Urinary bladder (tissue), 4 donors: ENCODE results near the gene ZYX. TPM values are rescaled to one million over a fixed set of nuclear protein-coding genes. Genes with fewer than 3 reads are reported as not detected.

Experiments
- DNase-seq: peaks from one replicate; pipeline ENCODE4 v3.0.0-alpha.2; 2015; ENCODE audit errors: extremely low spot score
- H3K27ac ChIP-seq: one replicate; pipeline ENCODE4 v1.5.1; 2013; ENCODE audit warnings: low read depth, mild to moderate bottlenecking, moderate library complexity
- H3K36me3 ChIP-seq: one replicate; pipeline ENCODE4 v1.6.1; 2013; ENCODE audit warnings: mild to moderate bottlenecking, moderate library complexity; ENCODE audit not compliant: insufficient read depth
- H3K4me1 ChIP-seq: one replicate; pipeline ENCODE4 v1.6.1; 2013; ENCODE audit warnings: mild to moderate bottlenecking, moderate library complexity; ENCODE audit not compliant: insufficient read depth
- H3K4me3 ChIP-seq: one replicate; pipeline ENCODE4 v1.5.1; 2013; ENCODE audit warnings: low read depth, low read length
- WGBS: extraction: QIAGEN DNeasy Blood & Tissue Kit; methylation state at CpG from one replicate; pipeline ENCODE4 v1.1.7; 2013; 5-methylcytosine and 5-hydroxymethylcytosine counted together
- polyA plus RNA-seq: library from polyadenylated mRNA; stranded (reverse); fragments of 200-250 nt; gene quantifications from one replicate; pipeline ENCODE4 v1.2.3, GENCODE V29; 2013
- total RNA-seq: library from RNA; depleted of rRNA; stranded (reverse); fragments of >200 nt; gene quantifications from one replicate; pipeline ENCODE4 v1.2.3, GENCODE V29; 2014
- donor health status: healthy with polysubstance abuse.
- donor health status: healthy.

ZYX gene, protein sequence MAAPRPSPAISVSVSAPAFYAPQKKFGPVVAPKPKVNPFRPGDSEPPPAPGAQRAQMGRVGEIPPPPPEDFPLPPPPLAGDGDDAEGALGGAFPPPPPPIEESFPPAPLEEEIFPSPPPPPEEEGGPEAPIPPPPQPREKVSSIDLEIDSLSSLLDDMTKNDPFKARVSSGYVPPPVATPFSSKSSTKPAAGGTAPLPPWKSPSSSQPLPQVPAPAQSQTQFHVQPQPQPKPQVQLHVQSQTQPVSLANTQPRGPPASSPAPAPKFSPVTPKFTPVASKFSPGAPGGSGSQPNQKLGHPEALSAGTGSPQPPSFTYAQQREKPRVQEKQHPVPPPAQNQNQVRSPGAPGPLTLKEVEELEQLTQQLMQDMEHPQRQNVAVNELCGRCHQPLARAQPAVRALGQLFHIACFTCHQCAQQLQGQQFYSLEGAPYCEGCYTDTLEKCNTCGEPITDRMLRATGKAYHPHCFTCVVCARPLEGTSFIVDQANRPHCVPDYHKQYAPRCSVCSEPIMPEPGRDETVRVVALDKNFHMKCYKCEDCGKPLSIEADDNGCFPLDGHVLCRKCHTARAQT
- total RNA-seq (37.9 TPM), polyA plus RNA-seq (386 TPM)

DNA sequence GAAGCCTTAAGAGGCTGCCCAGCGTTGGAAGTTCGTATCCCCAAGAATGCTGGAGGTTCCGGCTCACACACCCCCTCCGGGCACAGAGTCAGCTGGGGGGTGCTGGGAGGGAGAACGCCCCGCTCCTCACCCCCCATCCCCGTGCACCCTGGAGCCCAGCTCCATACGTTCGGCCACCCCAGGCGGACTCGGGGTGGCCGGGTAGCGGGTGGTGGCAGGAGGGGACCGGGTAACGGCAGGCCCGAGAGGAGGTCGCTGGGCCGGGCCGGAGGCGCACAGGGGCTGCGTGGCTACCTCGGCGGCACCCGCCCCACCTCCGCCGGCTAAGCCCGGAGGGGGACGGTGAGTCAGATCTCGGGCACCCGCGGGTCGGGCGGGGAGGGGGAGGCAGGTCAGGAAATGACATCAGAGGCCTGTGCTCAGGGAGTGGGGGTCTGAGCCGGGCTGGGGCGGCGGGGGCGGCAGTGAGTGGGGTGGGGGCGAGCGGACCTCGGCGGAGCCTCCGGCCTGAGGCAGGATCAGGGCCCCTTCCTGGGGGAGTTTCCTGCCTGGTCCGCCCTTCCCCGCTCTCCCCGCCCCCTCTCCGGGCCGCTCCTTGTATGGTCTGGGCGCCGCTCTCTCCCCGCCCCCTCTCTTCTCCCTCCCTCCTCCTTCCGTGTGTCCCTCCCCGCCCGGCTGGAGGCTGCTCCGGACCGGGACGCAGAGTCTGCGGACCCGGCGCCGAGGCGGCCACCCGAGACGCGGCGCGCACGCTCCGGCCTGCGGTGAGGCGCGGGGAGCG, at the start of gene ZYX:
ZYX (plus strand) TSS at position 700 of the 781 bp plus-strand sequence. CDS start 227 bp downstream, outside the sequence.
- Histone ChIP-seq H3K27ac (peak within 1 kb of the TSS; percentile 94), H3K4me1 (peaks cover 2% of the 10 kb centered on the region), H3K36me3 (no peaks in the 10 kb centered on the region), H3K4me3 (peak within 1 kb of the TSS; percentile 93)
- DNase-seq: peak; percentile 87
- under 1% methylated on average over 71 of the region's 72 CpGs for WGBS

DNA sequence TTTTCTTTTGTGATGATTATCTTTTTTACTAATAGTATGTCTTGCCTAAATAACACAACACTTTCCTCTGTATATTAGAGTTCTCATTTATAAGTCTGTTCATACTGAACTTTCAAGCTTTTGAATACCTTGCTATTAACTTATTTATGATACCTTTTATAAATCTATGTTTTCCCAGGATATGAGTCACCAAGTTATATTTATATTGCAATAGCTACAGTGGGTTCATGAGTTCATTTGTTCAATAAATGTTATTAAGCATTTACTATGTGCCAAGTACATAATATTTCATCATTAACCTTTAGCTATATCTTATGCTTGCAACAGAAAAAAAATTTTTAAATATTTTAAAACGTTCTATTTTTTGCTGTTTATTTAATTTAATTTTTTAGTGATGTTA, 46.9 kb upstream of the ZYX start:
- Histone ChIP-seq H3K4me1 (no peaks in the 10 kb centered on the region), H3K36me3 (no peaks in the 10 kb centered on the region), H3K27ac (no peak overlapping the region), H3K4me3 (no peak overlapping the region)
- WGBS: 29% methylated on average over 1 of the region's 1 CpG
- DNase-seq: no peak

DNA sequence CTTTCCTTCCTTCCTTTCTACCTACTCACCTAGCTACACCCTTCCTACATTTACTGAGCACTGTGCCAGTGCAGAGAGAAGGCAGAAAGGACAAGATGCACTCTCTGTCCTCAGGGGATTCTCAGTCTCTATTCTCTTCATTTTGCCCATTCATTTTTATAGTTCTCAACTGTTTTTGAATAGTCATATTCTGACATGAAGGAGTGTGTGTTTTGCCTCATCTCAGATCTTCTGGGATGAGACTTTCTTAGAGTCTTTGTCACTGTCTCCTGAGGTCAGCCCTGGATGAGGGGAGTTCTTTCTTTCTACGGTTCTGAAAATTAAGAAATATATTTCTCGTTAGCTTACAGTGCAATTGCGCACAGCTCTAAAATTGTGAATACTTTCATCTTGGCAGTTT, 43.9 kb upstream of the ZYX start:
- H3K4me3 ChIP-seq: no peak overlapping the region
- no peak overlapping the region for H3K27ac ChIP-seq
- no peak for DNase-seq
- H3K4me1 ChIP-seq: no peaks in the 10 kb centered on the region
- H3K36me3 ChIP-seq: no peaks in the 10 kb centered on the region
- 86% methylated on average over 3 of the region's 3 CpGs for WGBS

DNA sequence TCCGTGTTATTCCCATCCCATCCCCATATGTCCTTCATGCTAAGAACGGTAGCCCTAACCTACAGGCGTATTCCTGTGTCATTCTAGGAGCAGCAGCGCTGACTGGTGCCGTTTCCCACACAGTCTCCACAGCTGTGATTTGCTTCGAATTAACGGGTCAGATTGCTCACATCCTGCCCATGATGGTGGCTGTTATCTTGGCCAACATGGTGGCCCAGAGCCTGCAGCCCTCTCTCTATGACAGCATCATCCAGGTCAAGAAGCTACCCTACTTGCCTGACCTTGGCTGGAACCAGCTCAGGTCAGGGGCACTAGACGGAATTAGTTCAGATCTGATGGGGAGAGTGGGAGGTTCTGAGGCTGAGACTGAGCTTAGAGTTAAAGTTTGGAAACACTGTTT, 39.3 kb upstream of the ZYX start:
- Histone ChIP-seq H3K36me3 (no peaks in the 10 kb centered on the region), H3K4me3 (no peak overlapping the region), H3K27ac (no peak overlapping the region), H3K4me1 (no peaks in the 10 kb centered on the region)
- 91% methylated on average over 8 of the region's 8 CpGs for WGBS
- no peak for DNase-seq

DNA sequence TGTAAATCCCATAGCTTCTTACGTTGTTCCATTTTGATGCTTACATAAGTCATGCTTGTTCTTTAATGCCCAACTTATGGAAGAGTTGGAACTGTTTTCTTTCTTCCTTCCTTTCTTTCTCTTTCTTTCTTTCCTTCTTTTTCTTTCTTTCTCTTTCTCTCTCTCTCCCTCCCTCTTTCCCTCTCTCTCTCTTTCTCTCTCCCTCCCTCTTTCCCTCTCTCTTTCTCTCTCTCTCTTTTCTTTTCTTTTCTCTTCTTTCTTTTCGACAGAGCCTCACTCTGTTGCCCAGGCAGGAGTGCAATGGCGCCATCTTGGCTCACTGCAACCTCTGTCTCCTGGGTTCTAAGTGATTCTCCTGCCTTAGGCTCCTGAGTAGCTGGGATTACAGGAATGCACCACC, 37.5 kb upstream of the ZYX start:
- no peaks in the 10 kb centered on the region for H3K4me1 ChIP-seq
- 78% methylated on average over 3 of the region's 3 CpGs for WGBS
- DNase-seq: no peak
- no peaks in the 10 kb centered on the region for H3K36me3 ChIP-seq
- H3K27ac ChIP-seq: no peak overlapping the region
- H3K4me3 ChIP-seq: no peak overlapping the region

DNA sequence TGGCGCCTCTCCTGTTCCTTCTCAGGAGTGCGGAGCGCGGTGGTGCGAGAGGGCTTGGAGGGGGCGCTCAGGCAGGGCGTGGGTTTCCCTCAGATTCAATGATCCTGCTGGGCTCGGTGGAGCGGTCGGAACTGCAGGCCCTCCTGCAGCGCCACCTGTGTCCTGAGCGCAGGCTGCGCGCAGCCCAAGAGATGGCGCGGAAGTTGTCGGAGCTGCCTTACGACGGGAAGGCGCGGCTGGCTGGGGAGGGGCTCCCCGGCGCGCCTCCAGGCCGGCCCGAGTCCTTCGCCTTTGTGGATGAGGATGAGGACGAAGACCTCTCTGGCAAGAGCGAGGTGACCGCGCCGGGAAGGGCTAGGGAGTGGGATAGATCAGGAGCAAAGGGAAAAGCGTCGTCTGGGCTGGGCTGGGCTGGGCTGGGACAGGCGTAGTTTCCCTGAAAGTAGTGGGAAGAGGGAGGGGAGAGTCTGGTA, 35.7 kb upstream of the ZYX start:
- no peaks in the 10 kb centered on the region for H3K36me3 ChIP-seq
- no peak overlapping the region for H3K27ac ChIP-seq
- no peaks in the 10 kb centered on the region for H3K4me1 ChIP-seq
- no peak overlapping the region for H3K4me3 ChIP-seq
- DNase-seq: no peak
- WGBS: 5% methylated on average over 35 of the region's 35 CpGs

DNA sequence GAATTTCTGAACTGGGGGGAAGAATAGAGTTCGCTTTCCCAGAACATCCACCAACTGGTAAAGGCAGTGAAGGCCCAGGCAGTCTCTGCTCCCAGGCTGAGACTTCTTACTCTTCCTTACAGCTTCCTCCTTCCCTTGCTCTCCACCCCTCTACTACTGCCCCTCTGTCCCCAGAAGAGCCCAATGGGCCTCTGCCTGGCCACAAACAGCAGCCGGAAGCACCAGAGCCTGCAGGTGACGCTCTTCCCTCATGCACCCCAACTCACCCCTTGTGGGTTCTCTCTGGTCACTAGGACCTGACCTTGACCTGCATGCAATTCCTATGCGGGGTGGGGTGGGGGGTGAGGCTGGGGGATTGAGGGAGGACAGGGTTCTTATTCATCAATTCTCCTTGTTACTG, 35.1 kb upstream of the ZYX start:
- no peak for DNase-seq
- H3K4me3 ChIP-seq: no peak overlapping the region
- H3K36me3 ChIP-seq: no peaks in the 10 kb centered on the region
- H3K4me1 ChIP-seq: no peaks in the 10 kb centered on the region
- H3K27ac ChIP-seq: no peak overlapping the region
- 88% methylated on average over 4 of the region's 4 CpGs for WGBS

DNA sequence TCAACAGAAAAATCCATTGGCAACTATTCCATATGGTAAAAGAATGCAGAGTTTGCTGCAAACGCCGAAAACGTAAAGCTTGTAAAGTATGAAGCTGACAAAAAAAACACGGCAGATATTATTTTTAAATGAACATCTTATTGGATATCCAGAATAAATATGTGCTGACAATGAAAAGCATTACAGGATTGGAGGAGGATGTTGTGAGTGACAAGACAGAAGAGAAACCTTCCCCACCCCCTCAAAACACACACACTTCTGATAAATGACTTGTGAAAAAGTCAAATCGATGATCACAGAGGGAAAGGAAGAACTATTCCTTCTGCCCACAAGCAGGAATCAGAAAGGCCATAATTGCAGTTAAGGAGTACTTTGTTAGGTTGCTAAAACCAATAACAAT, 33.2 kb upstream of the ZYX start:
- H3K4me3 ChIP-seq: no peak overlapping the region
- H3K36me3 ChIP-seq: no peaks in the 10 kb centered on the region
- no peaks in the 10 kb centered on the region for H3K4me1 ChIP-seq
- DNase-seq: no peak
- WGBS: 52% methylated on average over 5 of the region's 5 CpGs
- no peak overlapping the region for H3K27ac ChIP-seq

DNA sequence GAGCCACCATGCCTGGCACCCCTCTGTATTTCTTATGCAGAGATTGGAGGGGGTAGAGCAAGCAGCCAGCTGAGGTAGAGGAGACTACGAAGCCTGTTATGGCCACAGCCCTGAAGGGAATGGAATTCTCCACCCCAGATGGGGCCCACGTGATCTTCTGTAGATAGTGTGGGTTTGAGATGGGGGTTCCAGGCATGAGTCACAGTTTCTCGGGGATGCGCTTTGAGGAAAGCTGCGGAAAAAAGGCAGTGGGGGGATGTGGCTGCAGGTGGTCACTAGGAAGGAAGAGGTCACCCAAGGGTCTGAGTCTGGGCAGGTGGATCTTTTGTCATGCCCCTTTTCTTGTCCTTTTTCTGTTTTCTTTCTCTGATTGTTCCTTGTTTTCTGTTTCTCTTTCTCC, 30.1 kb upstream of the ZYX start:
- Histone ChIP-seq H3K27ac (no peak overlapping the region), H3K4me3 (no peak overlapping the region), H3K4me1 (no peaks in the 10 kb centered on the region), H3K36me3 (no peaks in the 10 kb centered on the region)
- 49% methylated on average over 5 of the region's 5 CpGs for WGBS
- no peak for DNase-seq

DNA sequence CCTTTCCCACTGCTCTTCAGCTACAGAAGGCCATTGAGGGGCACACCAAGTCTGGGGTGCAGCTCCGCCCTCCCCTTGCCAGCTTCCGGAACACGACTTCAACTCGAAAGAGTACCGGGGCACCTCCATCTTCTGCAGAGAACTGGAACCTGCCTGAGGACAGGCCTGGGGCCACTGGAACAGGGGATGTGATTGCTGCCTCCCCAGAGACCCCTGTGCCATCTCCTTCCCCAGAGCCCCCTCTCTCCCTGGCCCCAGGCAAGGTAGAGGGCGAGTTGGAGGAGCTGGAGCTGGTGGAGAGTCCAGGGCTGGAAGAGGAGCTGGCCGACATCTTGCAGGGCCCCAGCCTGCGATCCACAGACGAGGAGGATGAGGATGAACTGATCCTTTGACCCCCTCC, 29.6 kb upstream of the ZYX start:
- H3K36me3 ChIP-seq: no peaks in the 10 kb centered on the region
- H3K4me3 ChIP-seq: no peak overlapping the region
- H3K27ac ChIP-seq: no peak overlapping the region
- H3K4me1 ChIP-seq: no peaks in the 10 kb centered on the region
- 91% methylated on average over 9 of the region's 9 CpGs for WGBS
- DNase-seq: no peak

DNA sequence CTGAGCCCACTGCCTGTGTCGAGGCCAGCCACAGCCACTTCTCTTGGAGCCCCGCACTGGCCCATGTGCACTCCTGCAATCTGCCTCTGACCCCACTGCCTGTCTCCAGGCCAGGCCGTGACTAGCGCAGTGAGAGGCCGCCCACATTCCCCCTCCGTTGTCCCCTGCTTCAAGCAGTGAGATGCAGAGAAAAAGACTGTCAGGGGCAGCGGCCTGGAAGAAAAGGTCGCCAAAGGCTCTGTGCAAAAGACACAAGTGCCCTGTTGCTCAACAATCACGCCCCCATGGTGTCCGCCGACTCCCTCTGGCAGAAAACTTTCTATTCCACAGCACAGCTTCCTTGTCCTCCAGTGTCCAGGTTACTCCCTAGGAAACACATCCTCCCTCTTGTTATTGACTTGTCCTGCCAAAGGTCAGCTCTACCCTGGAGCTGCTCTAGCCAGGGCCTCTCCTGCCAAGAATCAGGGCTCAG, 28.6 kb upstream of the ZYX start:
- 84% methylated on average over 11 of the region's 11 CpGs for WGBS
- Histone ChIP-seq H3K4me3 (no peak overlapping the region), H3K36me3 (no peaks in the 10 kb centered on the region), H3K27ac (no peak overlapping the region), H3K4me1 (no peaks in the 10 kb centered on the region)
- no peak for DNase-seq

DNA sequence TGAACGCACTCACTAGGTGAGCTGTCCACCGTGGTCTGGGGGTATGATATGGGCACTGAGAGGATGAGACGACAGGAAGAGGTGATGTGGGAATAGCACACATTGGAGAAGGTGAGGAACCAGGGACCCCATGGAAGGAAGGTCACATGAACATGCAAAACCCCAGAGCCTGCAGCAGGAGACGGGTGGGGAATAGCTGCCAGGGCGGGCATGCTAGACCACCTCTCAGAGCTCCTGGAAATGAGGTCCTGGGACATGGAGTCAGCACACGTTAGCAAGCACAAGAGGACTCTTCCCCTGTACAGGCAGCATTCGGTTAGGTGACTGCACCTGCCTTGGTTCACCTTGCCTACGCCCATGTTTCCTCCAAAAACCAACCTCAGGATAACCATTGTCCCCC, 26.8 kb upstream of the ZYX start:
- H3K27ac ChIP-seq: no peak overlapping the region
- DNase-seq: no peak
- 93% methylated on average over 8 of the region's 8 CpGs for WGBS
- H3K36me3 ChIP-seq: no peaks in the 10 kb centered on the region
- H3K4me1 ChIP-seq: no peaks in the 10 kb centered on the region
- H3K4me3 ChIP-seq: no peak overlapping the region

DNA sequence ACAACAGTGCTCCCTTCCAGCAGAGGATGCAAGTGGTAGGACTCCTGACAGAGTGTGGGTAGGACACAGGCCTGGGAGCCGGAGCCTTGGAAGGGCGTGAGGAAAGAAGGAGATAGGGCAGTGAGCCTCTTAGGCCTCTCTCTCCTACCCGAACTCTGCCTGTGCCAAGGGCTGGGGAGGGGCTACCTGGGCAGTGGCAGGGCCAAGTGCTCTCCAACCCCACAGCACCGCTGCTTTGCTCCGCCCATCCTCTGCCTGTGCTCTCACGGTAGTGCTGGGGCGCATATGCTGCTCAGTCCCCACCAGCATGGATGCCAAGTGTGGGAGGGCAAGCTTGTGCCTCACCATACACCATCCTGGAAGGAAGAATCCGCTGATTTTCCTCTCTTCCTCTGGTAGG, 26.2 kb upstream of the ZYX start:
- H3K36me3 ChIP-seq: no peaks in the 10 kb centered on the region
- no peak for DNase-seq
- H3K4me3 ChIP-seq: no peak overlapping the region
- H3K27ac ChIP-seq: no peak overlapping the region
- no peaks in the 10 kb centered on the region for H3K4me1 ChIP-seq
- 88% methylated on average over 8 of the region's 8 CpGs for WGBS
